ENCODE results near the gene SMARCD3.

Gene SMARCD3

DNA sequence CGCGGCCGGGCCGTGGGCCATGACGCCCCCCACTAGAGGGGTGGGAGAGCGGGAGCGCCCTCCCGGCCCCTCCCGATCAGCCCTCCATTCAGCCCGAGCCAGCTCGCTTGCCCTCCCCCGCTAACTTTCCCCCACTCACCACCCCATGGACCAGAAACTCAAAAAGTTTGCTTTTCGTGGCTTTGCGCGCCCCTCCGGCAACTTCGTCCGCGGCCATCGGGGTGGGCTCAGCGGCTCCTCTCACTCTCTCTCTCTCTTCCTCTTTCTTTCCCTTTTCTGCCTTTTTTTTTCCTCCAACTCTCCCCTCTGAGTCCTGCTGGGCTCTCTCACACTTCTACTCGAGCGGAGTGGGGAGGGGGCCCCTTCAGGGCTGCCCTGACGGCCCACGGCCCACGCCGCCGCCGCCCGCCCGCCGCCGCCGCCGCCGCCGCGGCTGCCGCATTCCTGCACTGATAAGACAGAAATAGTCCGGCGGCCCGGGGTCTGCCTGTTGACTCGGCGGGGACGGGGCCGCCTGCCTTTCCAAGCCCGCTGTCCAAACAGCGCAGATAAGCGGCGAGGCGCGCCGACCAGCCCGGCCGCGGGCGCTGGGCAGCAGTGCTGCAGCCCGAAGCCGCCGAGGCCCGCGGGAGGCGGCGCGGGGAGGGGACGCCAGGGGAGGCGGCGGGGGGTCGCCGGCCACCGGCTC, at the start of gene SMARCD3:
TSS of gene SMARCD3 (minus strand) at position 349 of the 688 bp plus-strand sequence. CDS start at position 217, 132 bp downstream.
- no peak for DNase-seq

DNA sequence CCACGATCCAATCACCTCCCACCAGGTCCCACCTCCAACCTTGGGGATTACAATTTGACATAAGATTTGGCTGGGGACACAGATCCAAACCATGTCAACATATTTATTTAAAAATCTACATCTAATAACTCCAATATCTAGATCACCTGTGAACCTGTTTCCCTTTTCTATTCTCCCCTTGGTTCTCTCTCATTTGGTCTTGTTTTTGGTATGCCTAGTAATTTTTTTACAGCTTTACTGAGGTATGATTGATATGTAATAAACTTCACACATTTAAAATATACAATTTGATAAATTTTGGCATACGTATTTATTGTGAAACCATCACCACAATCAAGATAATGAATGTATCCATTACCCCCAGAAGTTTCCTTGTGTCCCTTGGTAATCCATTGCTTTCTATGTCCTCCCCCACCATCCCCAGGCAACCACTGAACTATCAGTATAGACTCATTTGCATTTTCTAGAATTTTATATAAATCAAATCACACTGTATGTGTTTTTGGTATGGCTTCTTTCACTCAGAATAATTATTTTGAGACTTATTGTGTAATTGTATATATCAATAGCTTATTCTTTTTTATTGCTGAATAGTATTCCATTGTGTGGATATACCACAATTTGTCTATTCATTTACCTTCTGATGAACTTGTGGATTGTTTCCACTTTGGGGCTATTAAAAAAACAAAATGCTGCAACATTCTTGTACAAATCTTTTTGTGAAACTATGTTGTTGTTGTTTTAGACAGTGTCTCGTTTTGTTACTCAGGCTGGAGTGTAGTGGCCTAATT, 47.9 kb upstream of the SMARCD3 start:
- no peak for DNase-seq

DNA sequence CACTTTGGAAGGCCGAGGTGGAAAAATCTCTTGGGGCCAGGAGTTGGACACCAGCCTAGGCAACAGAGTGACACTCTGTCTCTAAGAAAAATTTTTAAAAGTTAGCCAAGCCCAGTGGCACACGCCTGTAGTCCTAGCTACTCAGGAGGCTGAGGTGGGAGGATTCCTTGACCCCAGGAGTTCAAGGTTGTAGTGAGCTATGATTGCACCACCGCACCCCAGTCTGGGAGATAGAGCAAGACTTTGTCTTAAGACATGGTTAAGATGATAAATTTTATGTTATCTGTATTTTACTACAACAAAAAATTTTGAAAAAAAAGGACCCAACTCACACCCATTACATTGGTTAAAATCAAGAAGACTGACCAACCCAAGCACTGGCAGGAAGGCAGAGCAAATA, 44.4 kb upstream of the SMARCD3 start:
- no peak for DNase-seq

DNA sequence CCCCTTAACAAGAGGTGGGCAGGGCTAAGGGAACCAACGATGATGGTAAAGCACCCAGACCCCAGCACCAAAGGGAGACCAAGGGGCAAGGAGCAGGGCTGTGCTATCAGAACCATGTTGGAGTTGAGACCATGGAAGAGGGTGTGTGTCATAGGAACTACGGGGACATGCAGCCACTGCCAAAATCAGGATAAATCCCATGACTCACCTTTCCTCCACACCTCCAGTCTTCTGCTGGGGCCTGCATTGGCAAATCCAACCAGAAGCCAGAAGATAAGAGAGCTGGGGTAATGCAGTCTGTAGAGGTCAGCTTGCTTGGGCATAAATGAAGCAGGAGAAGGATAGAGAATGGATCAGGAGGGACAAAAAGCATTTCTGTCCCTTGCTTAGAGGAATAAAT, 42.7 kb upstream of the SMARCD3 start:
- no peak for DNase-seq

DNA sequence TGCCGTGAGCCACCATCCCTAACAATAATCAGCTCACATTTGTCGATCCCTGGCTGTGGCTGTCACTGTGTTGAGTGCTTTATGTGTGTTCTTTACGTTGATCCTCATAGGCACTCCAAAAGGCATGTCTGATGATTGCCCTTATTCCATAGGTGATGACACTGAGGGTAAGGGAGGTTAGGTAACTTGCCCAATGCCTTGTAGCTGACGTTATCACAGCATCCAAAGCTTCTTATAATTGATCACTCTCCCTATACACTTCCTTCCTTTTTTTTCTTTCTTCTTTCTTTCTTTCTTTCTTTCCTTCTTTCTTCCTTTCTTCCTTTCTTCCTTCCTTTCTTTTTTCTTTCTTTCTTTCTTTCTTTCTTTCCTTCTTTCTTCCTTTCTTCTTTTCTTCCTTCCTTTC, 41.9 kb upstream of the SMARCD3 start:
- DNase-seq = no peak

DNA sequence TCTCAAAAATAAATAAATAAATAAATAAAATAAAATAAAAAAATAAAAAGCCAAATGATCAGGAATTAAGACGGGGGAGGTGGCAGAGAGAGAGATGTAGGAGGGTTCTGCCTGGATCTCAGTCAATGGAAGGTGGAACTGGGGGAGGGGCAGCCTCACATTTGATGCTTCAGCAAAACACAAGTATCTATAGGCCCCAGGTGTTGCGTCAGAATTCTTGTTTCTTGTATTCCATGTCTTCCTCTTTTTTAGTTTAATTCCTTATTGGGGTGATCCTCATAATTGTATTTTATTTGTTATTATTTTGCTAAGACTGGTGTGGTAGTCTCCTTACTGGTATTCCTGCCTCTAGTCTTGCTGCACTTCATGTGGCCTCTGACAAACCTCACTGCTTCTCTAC, 41.4 kb upstream of the SMARCD3 start:
- DNase-seq = no peak

DNA sequence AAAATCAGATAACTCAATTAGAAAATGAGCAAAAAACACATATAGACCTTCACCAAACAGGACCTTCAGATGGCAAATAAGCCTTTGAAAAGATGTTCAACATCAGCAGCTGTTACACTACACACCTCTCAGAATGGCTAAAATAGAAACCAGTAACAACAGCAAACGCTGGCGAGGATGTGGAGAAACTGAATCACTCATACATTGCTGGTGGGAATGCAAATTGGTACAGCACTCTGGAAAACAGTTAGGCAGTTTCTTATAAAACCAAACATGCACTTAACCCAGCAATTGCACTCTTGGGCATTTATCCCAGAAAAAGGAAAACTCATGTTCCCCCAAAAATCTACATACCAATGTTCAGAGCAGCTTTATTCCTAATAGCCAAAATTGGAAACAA, 37.7 kb upstream of the SMARCD3 start:
- no peak for DNase-seq

DNA sequence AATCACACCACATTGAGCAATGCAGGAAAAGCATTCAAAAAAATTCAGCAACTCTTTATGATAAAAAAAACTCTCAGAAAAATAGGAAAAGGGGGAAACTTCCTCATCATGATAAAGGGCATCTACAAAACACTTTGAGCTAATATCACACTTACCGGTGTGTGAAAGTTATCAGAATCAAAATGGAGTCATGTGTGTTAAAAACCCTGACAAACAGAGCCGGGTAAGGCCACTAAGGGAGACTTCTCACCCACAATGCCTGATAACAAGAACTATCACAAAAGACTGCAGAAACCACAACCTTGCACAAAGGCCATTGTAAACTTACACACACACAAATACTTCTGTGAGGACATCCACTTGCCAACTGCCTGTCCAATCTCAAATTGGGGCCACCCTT, 34.8 kb upstream of the SMARCD3 start:
- no peak for DNase-seq

DNA sequence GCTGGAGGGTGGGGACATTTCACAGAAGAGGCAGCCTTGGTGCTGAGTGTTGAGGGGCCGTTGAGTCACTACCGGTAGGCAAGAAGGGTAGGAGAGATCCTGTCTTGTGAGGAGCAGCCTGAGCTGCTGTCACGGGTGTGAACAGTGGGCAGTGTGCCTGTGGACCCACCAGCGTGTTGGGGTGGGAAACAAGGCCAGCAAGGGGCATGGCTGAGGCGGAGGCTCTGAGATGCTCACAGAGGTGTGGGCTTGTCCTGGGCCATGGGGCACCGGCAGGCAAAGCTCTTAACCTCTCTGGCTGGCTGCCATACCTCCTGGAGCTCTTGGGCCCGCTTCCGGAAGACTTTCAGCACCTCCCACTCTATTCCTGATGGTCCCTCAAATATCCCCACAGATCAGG, 33.6 kb upstream of the SMARCD3 start:
- no peak for DNase-seq

DNA sequence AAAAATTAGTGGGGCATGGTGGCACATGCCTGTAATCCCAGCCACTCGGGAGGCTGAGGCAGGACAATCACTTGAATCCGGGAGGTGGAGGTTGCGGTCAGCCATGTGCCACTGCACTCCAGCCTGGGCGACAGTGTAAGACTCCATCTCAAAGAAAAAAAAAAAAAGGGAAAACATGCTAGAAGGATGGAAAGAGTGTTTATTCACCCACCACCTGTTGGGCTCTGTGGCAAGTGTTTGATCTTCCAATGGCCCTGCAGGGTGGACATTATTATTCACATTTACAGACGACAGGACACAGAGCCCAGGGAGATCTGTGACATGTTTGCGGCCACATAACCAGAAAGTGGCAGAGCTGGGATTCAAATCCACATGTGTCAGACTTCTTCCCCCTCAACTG, 33.2 kb upstream of the SMARCD3 start:
- no peak for DNase-seq

DNA sequence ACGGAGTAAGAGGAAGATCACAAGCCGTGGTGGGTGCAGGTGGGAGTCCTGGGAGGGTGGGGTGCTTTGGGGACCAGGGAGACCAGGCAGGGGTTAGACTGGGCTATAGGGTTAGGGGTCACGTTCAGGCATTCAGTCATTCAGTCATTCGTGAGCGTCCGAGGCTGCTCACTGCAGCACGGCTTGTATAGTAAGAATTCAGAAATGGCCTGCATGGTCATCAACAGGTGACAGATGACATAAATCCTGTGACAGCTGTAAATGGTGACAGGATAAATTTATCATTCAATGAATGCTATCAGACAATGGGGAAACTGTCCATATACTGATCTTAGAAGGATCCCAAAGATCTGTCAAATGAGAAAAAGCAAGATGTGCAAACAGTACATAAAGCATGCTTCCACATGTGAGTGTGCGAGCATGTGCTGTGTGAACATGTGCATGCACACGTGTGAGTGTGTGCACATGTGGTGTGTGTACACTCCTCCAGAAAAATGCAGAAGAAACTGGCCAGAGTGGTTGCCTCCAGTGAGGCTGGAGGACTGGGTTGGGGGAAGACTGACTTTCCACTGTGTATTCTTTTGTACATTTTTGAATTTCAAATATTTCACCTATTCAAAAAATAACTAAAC, 32.0 kb upstream of the SMARCD3 start:
- no peak for DNase-seq

DNA sequence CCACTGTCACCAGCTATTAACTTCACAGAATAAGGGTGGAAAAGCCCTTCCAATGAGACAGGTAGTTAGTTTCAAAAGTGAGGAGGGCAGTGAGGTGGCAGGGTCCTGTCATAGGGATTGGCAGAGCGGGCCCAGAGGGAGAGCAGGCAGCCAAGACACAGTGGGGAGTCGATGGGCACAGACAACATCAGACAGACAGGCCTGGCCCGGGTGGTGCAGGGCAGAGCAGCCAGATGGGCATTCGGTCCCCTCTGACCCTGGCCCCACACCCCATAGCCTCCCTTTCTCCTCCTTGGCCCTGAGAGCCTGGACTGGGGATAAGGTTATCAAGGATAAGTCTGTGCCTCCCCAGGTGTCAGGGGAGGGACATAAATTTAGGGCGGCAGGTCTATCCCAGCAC, 31.4 kb upstream of the SMARCD3 start:
- DNase-seq = no peak

DNA sequence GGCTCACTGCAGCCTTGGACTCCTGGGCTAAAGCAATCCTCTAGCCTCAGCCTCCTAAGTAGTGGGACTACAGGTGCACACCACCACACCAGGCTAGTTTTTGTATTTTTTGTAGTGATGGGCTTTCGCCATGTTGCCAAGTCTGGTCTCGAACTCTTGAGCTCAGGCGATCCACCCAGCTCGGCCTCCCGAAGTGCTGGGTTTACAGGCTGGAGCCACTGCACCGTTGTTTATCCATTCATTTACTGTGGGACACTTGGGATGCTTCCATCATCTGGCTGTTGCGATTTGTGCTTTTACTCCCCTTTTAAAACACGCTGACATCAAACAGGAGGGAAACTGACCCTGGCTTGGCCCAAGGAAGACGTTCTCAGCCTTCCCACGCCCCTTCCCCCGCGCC, 30.5 kb upstream of the SMARCD3 start:
- no peak for DNase-seq

DNA sequence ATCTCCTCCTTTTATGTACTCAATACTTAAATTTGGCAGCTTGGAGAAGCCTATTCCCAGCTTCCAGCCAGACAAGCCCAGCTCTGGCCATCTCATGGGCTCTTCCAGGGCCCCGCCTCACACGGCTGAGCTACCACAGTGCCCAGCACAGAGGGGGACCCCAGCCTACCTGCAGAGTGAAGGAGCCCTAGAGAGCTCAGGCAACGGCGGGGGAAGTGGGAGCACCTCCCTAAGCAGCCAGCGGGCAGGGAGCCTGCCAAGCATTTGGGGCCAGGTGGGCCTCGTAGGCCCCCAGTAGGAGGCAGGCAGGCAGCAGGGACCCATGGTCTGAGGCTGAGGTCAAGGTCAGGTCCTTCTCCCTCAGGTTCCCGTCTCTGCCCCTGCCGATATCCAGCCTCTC, 29.1 kb upstream of the SMARCD3 start:
- no peak for DNase-seq

DNA sequence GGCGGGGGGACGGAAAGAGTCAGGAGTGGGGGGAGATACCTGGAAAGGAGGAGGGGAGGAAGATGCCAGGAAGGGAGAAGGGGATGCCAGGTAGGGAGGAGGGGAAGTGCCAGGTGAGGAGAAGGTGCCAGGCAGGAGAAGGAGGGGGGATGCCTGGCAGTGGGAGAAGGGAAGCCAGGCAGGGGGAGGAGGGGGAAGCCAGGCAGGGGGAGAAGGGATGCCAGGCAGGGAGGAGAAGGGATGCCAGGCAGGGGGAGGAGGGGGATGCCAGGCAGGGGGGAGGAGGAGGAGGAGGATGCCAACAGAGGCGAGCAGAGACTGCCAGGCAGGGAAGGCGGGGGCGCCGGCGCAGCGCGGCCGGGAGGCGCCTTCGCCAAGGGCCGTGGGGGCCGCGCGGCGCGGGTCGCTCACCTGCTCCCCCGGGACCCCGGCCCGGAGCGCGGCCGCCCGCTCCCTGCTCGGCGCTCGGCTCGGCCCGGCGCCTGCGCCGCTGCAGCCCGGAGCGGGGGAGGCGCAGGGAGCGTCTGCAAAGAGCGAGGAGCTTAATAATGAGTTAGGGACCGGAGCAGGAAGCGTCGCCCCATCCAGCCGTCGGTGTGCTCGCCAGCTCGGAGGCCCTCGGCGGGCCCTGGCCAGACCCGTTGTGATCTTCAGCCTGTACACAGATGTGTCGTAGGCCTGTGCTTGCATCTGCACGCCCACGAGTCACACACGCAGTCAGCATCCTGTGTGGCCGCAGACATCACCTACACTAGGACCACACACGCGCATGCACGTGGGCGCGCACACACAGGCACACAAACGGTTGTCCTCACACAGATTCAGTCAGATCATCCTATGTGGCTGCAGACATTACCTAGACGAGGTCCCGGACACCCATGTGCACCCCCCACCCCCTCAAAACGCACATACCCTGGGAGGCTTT, 28.4 kb upstream of the SMARCD3 start:
- no peak for DNase-seq

DNA sequence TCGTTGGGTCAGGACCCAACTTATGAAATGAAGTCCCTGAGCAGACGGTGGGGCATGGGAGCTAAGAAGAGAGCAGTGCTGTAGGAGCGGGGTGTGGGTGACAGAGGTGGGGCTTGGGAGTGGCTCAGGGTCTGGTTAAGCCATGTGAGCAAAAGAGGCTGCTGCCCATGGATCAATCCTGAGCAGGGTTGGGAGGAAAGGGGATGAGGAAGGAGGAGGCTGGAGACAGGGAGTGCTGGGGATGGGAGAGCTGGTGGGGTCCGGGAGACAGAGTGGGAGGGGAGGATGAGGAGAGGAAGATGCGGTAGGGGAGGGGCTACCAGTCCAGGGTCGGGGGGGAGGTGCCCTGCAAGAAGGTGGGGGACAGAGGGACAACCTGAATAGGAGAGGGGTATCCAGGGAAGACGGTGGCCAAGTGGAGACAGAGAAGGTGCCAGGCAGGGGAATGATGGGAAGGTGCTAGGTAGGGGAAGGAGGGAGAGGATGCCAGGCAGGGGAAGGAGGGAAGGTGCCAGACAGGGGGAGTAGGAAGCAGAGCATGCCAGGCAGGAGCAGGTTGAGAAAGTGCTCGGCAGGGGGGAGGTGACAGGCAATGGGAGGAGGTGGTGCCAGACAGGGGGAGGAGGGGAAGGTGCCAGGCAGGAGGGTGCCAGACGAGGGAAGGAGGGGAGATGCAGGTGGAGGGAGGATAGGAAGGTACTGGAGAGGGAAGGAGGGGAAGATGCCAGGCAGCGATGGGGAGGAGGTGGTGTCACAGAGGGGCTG, 27.5 kb upstream of the SMARCD3 start:
- no peak for DNase-seq

DNA sequence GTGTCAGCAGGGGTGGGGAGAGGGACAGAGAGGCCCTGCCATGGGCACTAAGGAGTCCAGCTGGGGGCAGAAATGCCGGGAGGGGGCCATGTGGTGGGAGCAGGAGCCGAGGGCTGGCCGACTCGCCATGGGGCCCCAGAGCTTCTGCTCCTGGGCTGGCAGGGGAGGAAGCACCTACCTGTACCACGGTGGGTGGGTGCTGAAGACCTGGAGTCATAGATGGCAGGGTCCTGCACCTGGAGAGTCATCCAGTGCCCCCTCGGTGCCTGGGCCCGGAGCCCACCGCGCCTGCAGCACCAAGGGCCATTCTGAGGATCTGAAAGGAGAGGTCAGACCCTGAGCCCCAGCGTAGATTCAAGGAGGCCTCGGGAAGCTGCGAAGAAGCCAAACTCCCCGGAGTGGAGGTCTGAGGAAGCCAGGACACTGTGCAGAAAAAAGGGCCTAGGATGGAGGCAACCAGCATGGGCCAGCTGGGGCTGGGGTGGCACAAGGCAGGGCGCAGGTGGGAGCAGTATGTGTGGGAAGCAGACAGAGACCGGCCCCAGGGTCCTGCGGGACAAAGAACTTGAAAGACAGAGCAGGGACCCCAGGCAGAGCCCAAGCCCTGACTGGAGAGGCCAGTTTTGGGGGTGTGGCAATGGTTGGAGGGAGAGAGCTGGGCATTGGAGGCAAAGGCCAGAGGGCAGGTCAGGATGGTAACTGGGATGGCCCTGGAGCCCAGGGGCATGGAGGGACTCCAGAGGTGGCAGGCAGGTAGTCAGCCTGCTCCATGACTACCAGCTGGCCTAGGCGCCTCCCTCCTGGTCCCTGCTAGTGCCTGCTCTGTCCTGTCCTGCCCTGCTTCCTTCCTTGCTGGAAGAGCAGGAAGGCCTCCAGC, 26.7 kb upstream of the SMARCD3 start:
- DNase-seq = no peak

DNA sequence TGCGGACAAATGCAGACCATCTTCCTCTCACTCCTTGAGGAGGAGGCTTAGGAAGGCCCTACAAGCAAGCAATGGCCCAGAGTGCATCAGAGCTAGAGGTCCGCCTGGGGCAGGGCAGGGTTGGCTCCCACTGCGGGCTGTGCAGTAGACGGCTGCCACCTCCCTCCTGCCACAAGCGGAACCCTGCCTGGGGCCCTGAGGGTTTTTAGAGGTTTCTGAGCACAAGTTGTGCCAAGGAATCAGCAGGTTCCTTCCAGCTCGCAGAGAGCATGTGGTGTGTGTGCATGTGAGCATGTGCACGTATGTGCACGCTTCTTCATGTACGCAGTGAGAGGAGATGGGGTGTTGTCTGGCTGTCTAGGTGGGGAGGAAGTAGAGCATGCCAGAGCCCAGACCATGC, 25.9 kb upstream of the SMARCD3 start:
- DNase-seq = no peak

DNA sequence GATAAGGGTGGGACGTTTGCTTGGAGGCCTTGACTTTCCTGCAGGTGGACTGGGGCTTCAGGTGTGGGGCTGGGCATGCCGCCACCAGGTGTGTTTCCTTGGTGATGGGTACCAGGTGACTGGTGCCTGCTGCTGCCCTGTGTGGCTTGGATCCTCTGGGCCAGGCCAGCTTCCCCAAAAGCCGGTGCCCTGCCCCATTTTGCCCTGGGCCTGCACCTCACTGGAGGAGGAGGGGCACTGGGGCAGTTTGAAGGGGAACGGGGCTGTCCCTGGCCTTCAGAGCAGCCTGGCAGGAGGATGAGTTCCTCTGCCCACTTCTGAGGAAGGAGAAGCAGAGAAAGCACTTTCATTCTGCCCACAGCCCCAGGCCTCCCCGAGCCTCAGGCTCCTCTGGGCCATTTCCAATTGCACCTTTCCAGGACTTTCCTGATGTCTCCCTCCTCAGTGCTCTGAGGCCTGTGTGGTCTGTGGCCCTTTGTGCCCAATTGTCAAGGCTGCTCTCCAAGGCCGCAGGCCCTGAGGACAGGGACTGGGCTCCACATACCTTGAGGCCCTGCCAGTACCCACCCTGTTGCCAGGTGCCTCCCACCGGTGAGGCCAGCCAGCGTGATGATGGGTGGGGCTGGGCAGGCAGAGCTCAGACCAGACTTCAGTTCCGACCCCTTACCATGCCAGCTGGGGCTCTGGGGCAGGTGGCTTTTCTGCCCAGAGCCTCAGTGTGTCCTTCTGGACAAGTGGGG, 25.3 kb upstream of the SMARCD3 start:
- DNase-seq = no peak

DNA sequence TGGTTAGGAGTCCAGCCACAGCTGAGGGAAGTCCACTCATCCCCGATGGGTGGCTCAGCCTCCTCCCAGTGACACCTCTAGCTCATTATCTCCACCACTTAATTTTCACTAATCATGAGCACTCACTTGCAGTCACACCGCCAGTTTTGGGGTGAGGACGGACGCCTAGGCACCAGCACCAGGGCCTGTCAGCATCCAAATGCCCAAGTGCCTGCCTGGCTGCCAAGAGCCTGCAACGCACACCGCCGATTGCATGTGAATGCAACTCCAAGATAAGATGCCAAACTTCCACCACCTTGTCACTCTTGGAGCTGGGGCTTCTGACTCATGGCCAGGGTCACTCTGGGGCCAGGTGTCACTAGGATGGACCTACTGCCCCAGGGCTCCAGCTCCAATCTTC, 24.4 kb upstream of the SMARCD3 start:
- no peak for DNase-seq

DNA sequence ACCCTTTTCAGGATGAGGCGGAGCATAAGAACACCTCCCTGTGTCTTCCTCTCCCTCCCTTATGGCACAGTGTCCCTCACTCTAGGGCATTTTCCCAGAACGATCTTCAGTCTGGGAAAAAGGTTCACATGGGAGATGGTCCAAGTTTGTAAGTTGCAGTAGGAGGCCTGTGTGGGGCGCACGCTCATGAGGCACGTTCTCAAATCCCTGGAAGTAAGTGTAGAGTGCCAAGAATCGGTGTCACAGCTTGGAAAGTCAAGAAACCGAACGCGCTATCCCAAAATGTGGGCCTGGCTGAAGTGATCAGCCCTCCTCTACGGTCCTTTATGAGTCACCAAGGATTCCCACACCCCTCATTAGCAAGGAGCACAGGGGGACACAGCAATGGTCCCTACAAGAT, 23.9 kb upstream of the SMARCD3 start:
- no peak for DNase-seq

Data from DMS79 (cell line).